ENCODE results near the gene TNFAIP2.

Gene TNFAIP2

DNA sequence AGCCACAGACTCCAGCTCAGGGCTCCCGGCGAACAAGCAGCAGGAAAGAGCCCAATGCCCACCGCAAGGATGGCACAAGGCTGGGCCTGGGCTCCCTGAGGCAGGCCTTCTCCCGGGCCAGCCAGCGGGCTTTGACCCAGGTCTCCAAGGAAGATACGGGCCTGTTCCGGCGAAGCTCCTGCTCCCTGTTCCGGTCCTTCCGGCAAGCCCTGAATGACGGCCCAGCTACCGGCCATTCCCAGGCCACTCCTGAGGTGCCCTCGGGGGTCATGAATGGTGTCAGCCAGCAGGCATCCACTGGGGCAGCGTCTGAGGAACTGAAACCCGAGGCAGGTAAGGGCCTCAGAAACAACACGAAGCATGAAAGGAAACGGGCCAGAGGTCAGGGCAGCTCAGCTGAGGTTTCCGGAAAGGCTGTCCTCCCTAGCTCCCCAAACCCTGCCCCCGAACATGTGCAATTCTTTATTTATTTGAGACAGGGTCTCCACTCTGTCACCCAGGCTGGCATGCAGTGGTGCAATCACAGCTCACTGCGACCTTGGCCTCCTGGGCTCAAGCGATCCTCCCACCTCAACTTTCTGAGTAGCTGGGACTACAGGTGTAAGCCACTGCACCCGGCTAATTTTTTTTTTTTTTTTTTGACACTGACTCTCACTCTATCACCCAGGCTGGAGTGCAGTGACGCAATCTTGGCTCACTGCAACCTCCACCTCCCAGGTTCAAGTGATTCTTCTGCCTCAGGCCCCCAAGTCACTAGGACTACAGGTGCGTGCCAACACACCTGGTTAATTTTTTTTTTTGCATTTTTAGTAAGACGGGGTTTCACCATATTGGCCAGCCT, 22.8 kb upstream of the TNFAIP2 start:
- DNase-seq: no peak
- no peaks in the 10 kb centered on the region for H3K9me3 Mint-ChIP-seq

DNA sequence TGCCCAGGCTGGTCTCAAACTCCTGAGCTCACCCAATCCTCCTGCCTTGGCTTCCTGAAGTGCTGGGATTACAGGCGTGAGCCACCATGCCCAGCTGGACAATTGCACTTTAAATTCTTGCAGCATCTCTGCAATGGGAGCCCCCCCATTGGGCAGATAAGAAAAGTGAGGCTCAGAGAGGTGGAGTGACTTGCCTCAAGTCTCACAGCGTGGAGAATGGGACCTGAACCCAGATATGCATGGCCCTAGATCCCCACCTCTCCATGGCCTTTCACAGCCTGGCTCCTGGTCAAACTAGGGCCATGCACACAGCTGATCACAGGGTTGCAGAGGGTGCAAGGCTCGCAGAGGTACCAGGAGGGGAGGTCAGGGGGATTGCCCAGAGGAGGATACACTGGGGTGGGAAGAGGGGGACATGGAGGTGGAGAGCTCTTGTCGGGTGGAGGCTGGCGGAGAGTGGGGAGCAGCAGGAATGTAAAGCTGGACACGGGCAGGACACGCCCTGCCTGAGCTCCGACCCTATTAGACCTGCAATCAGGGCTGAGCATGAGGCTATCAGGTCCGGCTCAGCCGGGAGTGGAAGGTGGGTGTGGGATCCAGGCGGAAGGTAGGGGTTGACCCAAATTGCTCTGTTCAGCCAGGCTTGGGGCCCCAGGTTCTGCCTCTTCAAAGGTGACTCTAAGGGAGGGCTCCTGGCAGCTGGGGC, 21.9 kb upstream of the TNFAIP2 start:
- DNase-seq (no peak), ATAC-seq (no peak)
- H3K36me3 Mint-ChIP-seq (ENCODE audit: low read depth): no peaks in the 10 kb centered on the region
- H3K4me3 Mint-ChIP-seq: no peak overlapping the region
- H3K4me1 Mint-ChIP-seq: peaks cover 6% of the 10 kb centered on the region
- H3K27me3 Mint-ChIP-seq: peaks cover 32% of the 10 kb centered on the region
- H3K9me3 Mint-ChIP-seq: no peaks in the 10 kb centered on the region
- H3K27ac Mint-ChIP-seq: no peak overlapping the region

More for the DNA sequence above, 22.8 kb upstream of the TNFAIP2 start:
- H3K27me3 Mint-ChIP-seq: peaks cover 30% of the 10 kb centered on the region
- H3K36me3 Mint-ChIP-seq (ENCODE audit: low read depth): no peaks in the 10 kb centered on the region
- peaks cover 6% of the 10 kb centered on the region for H3K4me1 Mint-ChIP-seq
- H3K27ac Mint-ChIP-seq: no peak overlapping the region
- no peak overlapping the region for H3K4me3 Mint-ChIP-seq
- ATAC-seq: no peak

DNA sequence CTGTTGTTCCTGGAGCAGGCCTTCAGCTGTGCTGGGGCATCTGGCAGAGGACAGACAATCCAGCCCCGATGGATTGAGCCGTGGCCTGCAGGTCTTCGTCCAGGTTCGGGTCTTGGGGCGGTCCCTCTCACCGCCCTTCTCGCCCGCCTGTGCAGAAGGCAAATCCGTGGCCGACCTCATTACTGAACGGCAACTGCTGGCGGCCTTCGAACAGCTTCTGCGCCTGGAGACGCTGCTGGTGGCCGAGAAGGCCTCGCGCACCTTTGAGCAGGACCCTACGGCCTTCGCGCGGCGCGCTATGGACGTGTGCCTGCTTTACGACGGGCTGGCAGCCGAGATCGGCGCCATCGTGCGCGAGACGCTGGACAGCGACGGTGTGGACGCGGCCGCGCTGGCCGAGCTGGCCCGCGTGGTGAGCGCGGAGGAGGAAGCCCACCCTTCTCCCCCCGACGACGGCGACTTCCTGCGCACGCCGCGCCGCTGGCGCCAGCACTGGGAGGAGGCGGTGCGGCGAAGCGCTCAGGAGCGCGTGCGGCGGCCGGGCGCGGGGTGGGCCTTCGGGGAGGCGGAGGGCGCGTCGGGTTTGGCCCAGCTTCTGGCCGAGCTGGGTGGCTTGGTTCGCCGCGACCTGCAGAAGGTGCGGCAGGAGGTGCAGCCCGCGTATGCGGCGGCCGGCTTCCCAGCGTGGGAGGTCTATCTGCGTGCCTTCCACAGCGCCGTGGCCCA, 21.1 kb upstream of the TNFAIP2 start:
- H3K27me3 Mint-ChIP-seq: peaks cover 29% of the 10 kb centered on the region

DNA sequence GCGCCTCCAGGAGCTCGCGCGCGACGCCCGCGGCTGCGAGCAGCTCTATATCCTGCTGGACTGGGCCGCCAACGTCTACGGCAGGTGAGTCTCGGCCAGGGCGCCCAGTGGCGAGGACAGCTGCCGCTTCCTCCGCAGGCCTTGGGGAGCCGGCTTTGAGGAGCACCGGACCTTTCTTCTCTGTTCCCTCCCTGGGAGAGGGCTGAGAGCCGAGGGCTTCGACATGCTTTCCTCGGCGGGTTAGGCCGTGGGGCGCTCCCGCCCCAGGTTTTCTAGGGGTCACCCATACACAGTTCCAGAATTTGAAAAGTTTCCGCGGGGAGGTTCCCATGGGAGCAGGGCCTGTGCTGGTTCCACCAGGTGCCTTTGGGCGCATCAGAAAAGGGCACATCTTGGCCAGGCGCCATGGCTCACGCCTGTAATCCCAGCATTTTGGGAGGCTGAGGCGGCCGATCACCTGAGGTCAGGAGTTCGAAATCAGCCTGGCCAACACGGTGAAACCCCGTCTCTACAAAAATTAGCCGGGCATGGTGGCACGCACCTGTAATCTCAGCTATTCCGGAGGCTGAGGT, 20.5 kb upstream of the TNFAIP2 start:
- Mint-ChIP-seq H3K9me3 (no peaks in the 10 kb centered on the region), H3K27me3 (peaks cover 27% of the 10 kb centered on the region), H3K36me3 (ENCODE audit: low read depth) (no peaks in the 10 kb centered on the region), H3K4me3 (no peak overlapping the region), H3K27ac (no peak overlapping the region), H3K4me1 (peaks cover 6% of the 10 kb centered on the region)
- no peak for ATAC-seq
- DNase-seq: no peak

More for the DNA sequence above, 21.1 kb upstream of the TNFAIP2 start:
- no peak overlapping the region for H3K27ac Mint-ChIP-seq
- no peak overlapping the region for H3K4me3 Mint-ChIP-seq
- no peak for DNase-seq
- ATAC-seq: no peak
- no peaks in the 10 kb centered on the region for H3K36me3 Mint-ChIP-seq (ENCODE audit: low read depth)
- peaks cover 6% of the 10 kb centered on the region for H3K4me1 Mint-ChIP-seq
- no peaks in the 10 kb centered on the region for H3K9me3 Mint-ChIP-seq

DNA sequence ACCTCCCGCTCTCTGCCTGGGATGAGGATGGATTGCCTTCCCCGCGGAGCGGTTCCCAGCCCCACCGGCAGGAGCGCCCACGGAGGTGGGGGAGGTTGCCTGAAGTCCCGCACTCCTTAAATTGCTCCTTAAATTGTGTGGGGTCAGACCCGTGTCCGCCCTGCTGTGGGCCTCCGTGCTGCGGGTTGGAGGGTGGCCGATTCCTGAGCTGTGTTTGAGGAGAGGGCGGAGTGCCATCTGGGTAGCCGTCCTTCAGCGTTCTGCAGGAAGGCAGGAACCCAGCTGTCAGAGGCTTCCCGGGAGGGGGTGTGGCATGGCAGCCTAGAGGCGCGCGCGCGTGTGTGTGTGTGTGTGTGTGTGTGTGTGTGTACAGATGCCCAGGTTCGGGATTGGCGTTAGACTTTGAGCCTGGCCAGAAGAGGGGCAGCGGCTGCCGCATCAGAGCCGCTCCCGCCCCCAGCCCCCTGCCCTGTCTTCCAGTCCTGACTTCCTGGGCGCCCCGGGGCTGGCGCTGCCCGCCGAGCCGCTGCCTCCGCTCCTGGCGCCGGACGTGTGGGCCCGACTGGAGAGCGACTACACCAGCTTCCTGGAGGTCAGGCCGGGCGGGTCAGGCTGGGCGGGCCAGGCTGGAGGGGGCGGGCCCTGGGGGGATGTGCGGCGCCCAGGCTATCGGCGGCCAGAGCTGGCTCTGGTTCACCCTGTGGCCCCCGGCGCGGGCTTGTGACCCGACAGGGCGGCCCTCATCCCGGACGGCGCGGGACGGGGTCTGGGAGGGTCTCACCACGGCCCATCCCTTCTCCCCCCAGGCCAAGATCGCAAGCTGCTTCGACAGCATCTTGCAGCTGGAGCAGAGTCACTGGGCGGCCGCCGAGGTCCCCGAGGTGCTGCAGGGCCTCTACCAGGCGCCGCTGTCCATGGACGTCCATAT, 19.5 kb upstream of the TNFAIP2 start:
- Mint-ChIP-seq H3K4me1 (peaks cover 7% of the 10 kb centered on the region), H3K27ac (no peak overlapping the region), H3K27me3 (peaks cover 29% of the 10 kb centered on the region), H3K36me3 (ENCODE audit: low read depth) (no peaks in the 10 kb centered on the region), H3K4me3 (no peak overlapping the region), H3K9me3 (no peaks in the 10 kb centered on the region)
- no peak for ATAC-seq
- no peak for DNase-seq

DNA sequence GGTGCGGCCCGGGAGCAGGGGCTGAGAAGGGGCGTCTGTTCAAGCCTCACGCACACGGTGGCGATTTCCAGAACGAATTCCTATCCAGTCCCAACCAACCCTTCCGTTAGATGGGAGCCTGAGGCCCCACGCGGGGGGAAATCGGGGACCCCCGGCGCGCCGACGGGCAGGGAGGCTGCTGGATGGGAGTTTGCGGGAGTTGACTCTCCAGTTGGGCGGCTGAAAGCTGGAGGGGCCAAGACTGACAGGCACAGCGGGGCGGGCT, 18.9 kb upstream of the TNFAIP2 start:
- Mint-ChIP-seq H3K27me3 (peaks cover 29% of the 10 kb centered on the region), H3K27ac (no peak overlapping the region), H3K36me3 (ENCODE audit: low read depth) (no peaks in the 10 kb centered on the region), H3K4me3 (no peak overlapping the region), H3K4me1 (peaks cover 8% of the 10 kb centered on the region), H3K9me3 (no peaks in the 10 kb centered on the region)
- DNase-seq (no peak), ATAC-seq (no peak)

DNA sequence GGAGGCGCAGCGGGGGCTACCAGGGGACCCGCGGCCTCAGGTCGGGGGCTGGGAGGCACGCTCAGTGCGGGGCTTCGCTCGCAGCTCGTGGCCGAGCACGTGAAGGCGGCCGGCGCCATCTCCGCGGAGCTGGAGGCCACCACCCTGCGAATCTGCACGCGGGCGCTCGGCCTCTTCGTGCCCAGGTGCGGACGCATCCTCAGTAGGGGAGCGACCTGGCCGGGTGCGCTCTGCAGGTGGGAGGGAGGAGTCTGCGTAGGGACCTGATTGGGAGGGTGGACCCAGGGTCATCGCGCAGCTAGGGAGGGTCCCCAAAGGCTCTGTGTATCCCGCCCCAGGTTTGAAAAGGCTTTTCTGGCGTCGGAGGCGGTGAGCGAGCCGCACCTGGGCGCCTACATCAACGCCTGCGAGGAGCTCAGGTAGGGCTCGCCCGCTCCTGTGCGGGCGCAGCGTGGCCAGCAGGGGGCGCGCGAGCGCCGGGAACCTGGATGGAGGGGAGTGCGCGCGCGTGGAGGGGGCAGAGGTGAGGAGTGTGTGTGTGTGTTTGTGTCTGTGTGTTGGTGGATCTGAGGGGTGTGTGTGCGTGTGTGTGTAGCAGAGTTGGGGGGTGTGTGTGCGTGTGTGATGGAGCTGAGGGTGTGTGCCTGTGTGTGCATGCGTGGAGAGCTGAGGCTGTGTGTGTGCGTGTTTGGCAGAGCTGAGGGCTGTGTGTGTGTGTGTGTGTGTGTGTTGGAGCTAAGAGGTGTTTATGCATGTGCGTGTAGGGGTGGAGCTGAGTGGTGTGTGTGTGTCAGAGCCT, 18.4 kb upstream of the TNFAIP2 start:
- H3K4me1 Mint-ChIP-seq: peaks cover 8% of the 10 kb centered on the region
- H3K9me3 Mint-ChIP-seq: no peaks in the 10 kb centered on the region
- peak; percentile 82 for DNase-seq
- ATAC-seq: peak; percentile 71
- H3K27ac Mint-ChIP-seq: no peak overlapping the region
- H3K36me3 Mint-ChIP-seq (ENCODE audit: low read depth): no peaks in the 10 kb centered on the region
- H3K4me3 Mint-ChIP-seq: no peak overlapping the region
- H3K27me3 Mint-ChIP-seq: peaks cover 29% of the 10 kb centered on the region

DNA sequence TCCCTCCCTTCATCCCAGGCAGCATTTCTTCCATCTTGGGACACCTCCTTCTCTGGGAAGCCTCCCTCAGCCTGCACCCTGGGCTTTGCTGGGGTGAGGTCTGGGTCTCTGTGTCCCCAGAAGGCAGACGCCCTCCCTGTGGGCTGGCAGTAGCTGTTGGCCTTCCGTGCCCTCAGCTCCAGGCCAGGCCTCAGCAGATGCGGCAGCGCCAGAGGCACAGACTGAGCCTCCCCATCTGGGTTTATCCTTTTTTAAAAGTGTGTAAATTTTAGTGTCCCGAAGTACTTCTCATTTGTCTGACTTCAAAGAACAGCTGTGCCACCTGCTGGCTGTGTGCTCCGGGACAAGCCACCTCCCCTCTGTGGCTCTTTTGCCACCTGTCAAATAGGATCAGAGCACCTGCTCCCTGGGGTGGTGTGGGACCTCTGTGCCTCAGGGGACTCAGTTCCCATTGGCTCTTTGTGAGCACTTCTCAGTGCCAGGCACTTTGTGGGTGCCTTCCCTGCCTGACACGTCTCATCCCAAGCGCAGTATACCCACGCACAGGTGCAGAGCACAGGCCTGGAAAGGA, 17.6 kb upstream of the TNFAIP2 start:
- H3K36me3 Mint-ChIP-seq (ENCODE audit: low read depth): no peaks in the 10 kb centered on the region
- no peak for ATAC-seq
- no peak overlapping the region for H3K27ac Mint-ChIP-seq
- no peaks in the 10 kb centered on the region for H3K9me3 Mint-ChIP-seq
- H3K27me3 Mint-ChIP-seq: peaks cover 29% of the 10 kb centered on the region
- DNase-seq: no peak
- H3K4me1 Mint-ChIP-seq: peaks cover 8% of the 10 kb centered on the region
- no peak overlapping the region for H3K4me3 Mint-ChIP-seq

DNA sequence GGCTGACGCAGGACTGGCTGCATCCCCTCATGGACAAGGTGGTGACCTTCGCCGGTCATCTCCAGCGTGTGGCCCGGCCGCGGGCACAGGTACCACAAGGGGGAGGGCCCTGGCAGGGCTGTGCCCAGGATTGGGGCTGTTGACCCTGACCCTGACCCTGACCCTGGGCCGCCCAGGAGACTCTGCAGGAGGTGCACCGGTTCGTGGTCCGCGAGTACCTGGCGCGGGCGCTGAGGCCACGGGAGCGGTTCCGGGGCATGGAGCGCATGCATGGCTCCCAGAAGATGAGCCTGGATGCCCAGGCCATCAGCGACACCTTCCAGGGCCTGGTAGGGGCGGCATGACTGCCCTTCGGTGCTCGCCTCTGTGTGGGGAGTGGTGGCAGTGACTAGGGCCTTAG, 15.8 kb upstream of the TNFAIP2 start:
- no peak for DNase-seq
- H3K36me3 Mint-ChIP-seq (ENCODE audit: low read depth): no peaks in the 10 kb centered on the region
- no peak overlapping the region for H3K4me3 Mint-ChIP-seq
- H3K4me1 Mint-ChIP-seq: peaks cover 11% of the 10 kb centered on the region
- H3K27ac Mint-ChIP-seq: no peak overlapping the region
- peaks cover 20% of the 10 kb centered on the region for H3K27me3 Mint-ChIP-seq
- no peaks in the 10 kb centered on the region for H3K9me3 Mint-ChIP-seq
- no peak for ATAC-seq

DNA sequence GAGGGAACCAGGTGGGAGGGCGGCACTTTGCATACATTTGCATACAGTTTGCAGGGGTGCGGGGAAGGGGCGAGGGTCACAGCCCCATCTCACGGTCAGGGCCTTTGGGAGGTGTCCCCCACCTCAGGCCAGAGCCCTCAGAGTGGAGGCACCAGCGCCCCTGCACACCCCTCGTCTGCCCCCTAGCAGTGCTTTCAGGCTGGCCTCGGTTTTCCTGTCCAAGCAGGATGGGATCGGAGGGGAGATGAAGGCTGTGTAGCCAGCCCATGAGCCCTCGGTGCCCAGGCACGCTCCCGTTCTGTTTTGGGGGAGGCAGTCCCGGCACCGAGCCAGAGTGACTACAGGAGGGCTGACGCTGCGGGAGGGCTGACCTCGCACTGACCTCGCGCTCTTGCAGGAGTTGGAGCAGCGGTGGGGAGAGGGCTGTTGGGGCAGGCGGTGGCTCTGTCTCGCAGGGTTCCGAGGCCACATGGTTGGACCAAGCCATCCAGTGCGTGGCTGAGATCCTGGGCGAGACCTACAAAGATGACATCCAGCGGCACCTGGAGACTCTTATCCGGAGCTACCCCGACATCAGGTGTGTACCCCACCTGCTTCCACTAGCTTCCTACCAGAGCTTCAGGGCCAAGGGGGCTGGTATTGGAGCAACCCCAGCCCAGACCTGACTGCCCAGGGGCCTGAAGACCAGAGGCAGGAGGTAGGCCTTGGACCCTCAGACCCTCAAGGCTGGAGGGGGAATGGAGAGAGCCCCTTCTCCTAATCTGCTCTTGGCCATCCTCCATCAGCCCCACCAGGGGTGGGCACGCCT, 15.1 kb upstream of the TNFAIP2 start:
- no peak overlapping the region for H3K4me3 Mint-ChIP-seq
- peaks cover 15% of the 10 kb centered on the region for H3K27me3 Mint-ChIP-seq
- no peak overlapping the region for H3K27ac Mint-ChIP-seq
- H3K36me3 Mint-ChIP-seq (ENCODE audit: low read depth): no peaks in the 10 kb centered on the region
- no peaks in the 10 kb centered on the region for H3K9me3 Mint-ChIP-seq
- DNase-seq (no peak), ATAC-seq (no peak)
- peaks cover 11% of the 10 kb centered on the region for H3K4me1 Mint-ChIP-seq

DNA sequence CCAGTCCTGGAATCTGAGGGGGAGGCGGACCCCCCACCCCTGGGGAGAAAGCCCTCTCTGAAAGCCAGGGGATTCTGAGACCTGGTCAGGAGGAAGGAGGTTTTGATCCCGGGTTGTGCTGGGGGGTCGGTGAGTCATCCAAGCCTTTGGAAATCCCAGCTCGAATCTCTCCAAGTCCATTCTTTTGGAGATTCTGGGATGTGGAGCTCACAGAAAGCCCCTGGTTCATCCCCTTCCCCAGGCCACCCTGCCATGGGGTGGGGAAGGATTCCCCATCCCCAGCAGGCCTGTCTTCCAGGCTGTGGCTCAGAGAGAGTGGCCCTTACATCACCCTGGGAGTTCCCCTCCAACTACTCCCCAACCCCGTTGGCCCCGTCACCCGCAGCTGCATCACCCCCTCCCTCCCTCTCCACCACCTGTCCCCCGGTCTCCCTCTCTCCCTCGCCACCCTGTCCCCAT, 14.5 kb upstream of the TNFAIP2 start:
- H3K4me3 Mint-ChIP-seq: no peak overlapping the region
- H3K27ac Mint-ChIP-seq: no peak overlapping the region
- H3K9me3 Mint-ChIP-seq: no peaks in the 10 kb centered on the region
- no peaks in the 10 kb centered on the region for H3K36me3 Mint-ChIP-seq (ENCODE audit: low read depth)
- peaks cover 11% of the 10 kb centered on the region for H3K27me3 Mint-ChIP-seq
- H3K4me1 Mint-ChIP-seq: peaks cover 8% of the 10 kb centered on the region
- ATAC-seq (peak; percentile 53), DNase-seq (peak; percentile 60)

DNA sequence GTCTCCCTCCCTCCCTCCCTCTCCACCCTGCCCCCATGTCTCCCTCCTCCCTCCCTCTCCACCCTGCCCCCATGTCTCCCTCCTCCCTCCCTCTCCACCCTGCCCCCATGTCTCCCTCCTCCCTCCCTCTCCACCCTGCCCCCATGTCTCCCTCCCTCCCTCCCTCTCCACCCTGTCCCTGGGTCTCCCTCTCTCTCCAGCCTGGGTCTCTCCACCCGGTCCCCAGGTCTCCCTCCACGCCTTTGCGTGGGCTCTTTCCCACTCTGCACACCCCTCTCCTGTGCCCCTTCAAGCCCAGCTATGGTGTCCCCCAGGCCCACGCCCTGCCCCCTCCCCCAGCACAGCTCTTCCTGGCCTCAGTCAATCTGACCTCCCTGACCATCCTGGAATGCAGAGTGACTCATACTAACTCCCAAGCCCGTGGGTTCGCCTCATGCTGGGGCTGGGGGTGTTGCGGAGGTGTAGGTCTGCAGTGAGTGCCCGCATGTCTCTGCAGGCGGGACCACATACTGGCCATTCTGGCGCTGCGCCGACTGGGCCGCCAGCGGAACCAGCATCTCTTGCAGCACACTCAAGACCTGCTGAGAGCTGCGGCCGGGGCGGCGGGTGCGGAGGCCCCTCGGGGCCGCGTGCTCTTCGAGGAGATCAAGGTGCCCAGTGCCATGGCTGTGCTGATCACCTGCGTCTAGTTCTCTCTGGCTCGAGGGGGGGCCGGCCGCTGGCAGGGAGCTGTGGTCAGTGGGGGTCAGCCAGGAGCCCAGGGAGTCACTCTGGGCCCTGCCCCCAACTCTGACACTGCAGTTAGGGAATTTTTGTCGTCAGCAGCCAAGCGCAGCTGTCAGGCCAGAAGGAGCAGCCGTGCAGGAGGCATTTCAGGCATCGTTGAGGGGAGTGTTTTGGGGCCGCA, 13.5 kb upstream of the TNFAIP2 start:
- Mint-ChIP-seq H3K9me3 (no peaks in the 10 kb centered on the region), H3K27ac (no peak overlapping the region), H3K36me3 (ENCODE audit: low read depth) (no peaks in the 10 kb centered on the region), H3K4me3 (no peak overlapping the region), H3K27me3 (peaks cover 10% of the 10 kb centered on the region), H3K4me1 (peaks cover 9% of the 10 kb centered on the region)
- DNase-seq (no peak), ATAC-seq (no peak)
